Measurements from ENCODE around the gene PTGR2.
A peak's percentile ranks its signal among the peaks of the same experiment; 100 is the strongest.
"Not testable (repeated sequence)": the region's sequence is repeated elsewhere in the genome, so short reads cannot be mapped to it uniquely, and the experiment has no call there.

PTGR2 gene

GRCh38 chr14:73884438-73885190 lies 33.0 kb downstream of the PTGR2 start:
- DNase-seq (ENCODE audit: low read depth in 1 of 2, low spot score in 1 of 2): no peak

DNA sequence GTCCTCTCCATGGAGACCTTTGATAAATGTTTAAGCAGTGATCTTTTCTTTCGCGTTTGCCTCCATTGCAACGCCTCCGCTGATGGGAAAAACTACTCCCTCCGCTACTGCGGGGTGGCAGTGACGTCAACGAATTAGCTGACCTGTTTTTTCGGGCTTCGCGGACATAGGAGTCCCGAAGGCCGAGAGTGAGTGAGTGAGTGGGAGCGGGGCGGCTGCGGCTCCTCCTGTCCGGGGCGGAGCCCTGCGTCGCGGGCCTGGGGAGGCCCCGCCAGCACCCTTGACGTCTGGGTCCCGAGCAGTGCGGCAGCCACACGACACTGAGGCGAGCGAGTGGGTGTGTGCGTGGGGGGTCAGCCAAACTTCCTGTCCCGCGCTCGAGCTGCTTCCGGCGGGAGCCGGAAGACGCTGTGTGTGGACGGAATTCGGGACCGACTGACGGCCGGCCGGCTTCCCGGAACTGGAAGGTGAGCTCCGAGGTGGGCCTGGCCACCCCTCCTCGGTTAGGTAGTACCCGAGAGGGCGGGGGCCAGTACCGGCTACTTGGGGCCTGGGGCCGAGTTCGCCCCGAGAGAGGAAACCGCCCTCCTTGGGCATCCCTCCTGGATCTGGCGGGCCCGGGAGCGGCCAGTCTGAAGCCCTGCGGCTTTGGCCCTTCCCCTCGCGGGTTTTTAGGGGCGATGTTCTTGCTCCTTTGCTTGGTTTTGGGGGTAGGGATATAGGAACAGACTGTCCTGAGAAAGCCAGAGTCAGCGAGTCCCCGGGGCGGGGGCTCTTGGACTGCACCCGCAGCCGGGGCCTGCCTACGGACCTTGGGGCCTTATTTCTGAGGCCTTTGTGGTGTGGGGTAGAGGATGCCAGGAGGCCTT lies 35.1 kb downstream of the PTGR2 start, which contains the start of gene ZNF410:
ZNF410 (plus strand) TSS at position 411 of the 869 bp plus-strand sequence. CDS start 5,317 bp downstream, outside the sequence.
- DNase-seq (ENCODE audit: low read depth in 1 of 2, low spot score in 1 of 2): peak; percentile 81 to 88

DNA sequence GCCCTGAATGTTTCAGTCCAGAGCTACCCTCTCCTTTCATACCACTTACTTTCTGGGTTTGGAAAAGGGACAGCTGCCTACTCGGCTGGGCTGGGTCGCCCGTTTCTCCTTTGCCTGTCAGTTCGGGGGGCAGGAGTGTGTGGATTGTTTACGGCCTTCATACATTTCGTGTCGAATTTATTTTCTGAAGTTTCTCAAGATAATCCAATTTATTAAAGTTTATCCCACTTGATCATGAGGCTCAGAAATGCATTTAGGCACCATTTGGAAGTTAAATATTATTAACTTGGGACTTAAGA lies 35.6 kb downstream of the PTGR2 start:
- no peak for DNase-seq (ENCODE audit: low read depth in 1 of 2, low spot score in 1 of 2)

DNA sequence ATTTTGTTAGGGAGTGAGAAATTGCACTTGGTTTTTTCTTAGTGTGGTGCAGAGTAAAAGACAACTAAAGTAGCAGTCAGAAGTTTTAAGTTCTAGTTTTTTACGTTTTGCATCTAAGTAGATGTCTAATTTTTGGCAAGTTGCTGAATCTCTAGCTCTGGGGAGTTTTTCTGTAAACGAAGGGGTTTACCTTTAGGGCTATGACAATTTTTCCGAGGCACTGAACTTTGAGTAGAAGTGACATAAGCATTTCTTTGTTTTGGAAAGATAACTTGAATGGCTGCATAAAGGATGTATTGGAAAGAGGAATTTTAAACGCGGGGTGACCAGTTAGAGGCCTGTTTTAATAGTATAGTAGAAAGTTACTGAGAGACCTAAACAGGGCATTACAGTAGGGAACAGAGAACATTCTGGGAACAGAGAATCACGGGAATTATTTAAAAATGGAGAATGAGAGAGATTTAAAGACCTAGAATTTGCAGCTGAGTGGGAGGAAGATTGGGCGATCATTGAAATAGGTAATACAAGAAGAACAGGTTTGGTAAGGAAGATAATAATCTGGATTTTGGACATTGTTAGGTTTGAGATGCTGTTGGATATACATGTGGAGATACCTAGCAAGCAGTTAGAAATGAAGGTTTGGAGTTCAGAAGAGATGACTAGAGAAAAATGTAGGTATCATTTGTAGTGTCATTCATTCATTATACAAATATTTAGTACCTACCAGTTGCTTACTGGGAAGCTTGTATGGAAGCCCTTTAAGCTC lies 36.2 kb downstream of the PTGR2 start:
- DNase-seq (ENCODE audit: low read depth in 1 of 2, low spot score in 1 of 2): no peak

DNA sequence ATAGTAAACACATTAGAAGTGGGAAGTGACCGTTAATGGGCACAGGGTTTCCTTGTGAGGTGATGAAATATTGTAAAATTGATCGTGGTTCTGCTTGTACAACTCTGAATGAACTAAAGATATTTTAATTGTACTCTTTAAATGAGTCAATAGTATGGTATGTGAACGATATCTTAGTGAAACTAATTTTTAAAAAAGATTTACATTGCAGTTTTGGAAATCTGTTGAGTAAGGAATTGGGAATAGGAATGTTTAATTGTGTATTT lies 36.8 kb downstream of the PTGR2 start:
- DNase-seq (ENCODE audit: low read depth in 1 of 2, low spot score in 1 of 2): no peak

GRCh38 chr14:73888971-73889370 lies 37.3 kb downstream of the PTGR2 start:
- no peak for DNase-seq (ENCODE audit: low read depth in 1 of 2, low spot score in 1 of 2)

GRCh38 chr14:73889376-73889775 lies 37.7 kb downstream of the PTGR2 start:
- no peak for DNase-seq (ENCODE audit: low read depth in 1 of 2, low spot score in 1 of 2)

- DNase-seq (ENCODE audit: low read depth in 1 of 2, low spot score in 1 of 2): not testable (repeated sequence)
These were observed 42.6 kb downstream of the PTGR2 start for GRCh38 chr14:73894180-73894687.

- DNase-seq (ENCODE audit: low read depth in 1 of 2, low spot score in 1 of 2): no peak
These were observed 44.3 kb downstream of the PTGR2 start for GRCh38 chr14:73895939-73896338.

GRCh38 chr14:73896521-73896920 lies 44.9 kb downstream of the PTGR2 start:
- DNase-seq (ENCODE audit: low read depth in 1 of 2, low spot score in 1 of 2): no peak

- DNase-seq (ENCODE audit: low read depth in 1 of 2, low spot score in 1 of 2): no peak
These were observed 51.4 kb downstream of the PTGR2 start for GRCh38 chr14:73903028-73903427.

DNA sequence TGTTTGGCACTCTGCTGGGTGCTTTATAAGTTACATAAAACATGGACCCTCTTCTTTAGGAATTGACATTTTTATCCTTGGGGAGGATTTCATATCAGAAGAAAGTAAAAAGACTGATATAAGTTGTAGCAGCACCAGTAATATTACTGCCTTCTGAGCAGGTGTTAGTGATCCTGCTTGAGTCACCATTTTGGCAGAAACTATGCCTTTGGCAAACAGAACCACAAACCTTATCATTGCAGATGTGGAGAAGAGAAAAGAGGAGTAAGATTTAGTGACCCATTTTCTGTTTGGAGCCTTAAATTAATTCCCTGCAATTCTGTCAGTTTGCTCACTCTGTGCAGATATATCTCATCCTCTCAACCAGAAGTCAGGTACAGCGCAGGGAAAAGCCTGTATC lies 58.0 kb downstream of the PTGR2 start:
- no peak for DNase-seq (ENCODE audit: low read depth in 1 of 2, low spot score in 1 of 2)

DNA sequence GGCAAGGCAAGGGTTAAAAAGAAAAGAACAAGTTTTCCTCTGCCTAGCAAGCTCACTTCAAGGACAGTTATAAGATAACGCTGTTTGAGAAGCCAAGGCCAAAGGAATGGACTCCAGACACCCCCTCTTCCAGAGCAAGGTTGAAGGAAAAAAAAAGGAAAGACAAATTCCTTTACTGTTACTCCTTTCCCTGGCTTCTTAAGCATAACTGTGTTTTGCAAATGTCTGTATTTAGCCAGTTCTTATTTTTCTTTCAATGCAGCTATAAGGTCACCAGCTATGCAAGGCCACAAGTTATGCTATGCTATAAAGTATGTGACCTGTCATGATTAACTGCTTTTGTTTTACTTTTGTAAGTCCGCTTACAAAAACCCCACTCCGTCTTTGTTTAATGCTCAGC lies 61.6 kb downstream of the PTGR2 start:
- no peak for DNase-seq (ENCODE audit: low read depth in 1 of 2, low spot score in 1 of 2)

DNA sequence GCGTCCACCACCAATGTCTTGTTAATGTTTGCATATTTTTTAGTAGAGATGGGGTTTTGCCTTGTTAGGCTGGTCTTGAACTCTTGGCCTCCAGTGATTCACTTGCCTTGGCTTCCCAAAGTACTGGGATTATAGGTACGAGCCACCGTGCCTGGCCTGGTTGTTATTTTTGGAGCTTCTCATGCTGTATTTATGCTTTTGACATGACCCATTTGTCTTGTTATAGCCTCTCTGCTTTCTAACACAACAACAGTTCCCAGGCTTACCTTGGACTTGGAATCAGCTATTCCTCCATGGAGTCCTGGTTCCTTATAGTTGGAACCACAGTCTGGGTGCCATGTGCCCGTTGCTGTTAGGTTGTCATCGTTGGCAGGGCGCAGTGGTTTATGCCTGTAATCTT lies 64.7 kb downstream of the PTGR2 start:
- DNase-seq (ENCODE audit: low read depth in 1 of 2, low spot score in 1 of 2): no peak

DNA sequence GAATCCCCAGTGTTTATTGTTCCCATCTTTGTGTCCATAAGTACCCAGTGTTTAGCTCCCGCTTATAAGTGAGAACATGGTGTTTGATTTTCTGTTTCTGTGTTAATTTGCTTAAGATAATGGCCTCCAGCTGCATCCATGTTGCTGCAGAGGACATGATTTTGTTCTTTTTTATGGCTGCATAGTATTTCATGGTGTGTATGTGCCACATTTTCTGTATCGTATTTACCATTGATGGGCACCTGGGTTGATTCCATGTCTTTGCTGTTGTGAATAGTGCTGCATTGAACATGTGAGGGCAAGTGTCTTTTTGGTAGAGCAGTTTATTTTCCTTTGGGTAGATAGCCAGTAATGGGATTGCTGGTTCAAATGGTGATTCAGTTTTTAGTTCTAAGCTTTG lies 67.8 kb downstream of the PTGR2 start:
- DNase-seq (ENCODE audit: low read depth in 1 of 2, low spot score in 1 of 2): not testable (repeated sequence)

- no peak for DNase-seq (ENCODE audit: low read depth in 1 of 2, low spot score in 1 of 2)
These were observed 72.7 kb downstream of the PTGR2 start for GRCh38 chr14:73924337-73924736.

Data from activated CD4-positive, alpha-beta T cell treated with anti-CD3 and anti-CD28 coated beads, Interleukin-2, amount 50 U/mL, for 24 hours (primary cell).